Inflammatory macrophage (primary cell): ENCODE results near the gene CCDC106.
A peak's percentile ranks its signal among the peaks of the same experiment; 100 is the strongest.

Experiments used
- DNase-seq, 2 donors: peaks; one replicate each; pipeline ENCODE4 v3.0.0-alpha.2; 2020 to 2022

CCDC106 gene

DNA sequence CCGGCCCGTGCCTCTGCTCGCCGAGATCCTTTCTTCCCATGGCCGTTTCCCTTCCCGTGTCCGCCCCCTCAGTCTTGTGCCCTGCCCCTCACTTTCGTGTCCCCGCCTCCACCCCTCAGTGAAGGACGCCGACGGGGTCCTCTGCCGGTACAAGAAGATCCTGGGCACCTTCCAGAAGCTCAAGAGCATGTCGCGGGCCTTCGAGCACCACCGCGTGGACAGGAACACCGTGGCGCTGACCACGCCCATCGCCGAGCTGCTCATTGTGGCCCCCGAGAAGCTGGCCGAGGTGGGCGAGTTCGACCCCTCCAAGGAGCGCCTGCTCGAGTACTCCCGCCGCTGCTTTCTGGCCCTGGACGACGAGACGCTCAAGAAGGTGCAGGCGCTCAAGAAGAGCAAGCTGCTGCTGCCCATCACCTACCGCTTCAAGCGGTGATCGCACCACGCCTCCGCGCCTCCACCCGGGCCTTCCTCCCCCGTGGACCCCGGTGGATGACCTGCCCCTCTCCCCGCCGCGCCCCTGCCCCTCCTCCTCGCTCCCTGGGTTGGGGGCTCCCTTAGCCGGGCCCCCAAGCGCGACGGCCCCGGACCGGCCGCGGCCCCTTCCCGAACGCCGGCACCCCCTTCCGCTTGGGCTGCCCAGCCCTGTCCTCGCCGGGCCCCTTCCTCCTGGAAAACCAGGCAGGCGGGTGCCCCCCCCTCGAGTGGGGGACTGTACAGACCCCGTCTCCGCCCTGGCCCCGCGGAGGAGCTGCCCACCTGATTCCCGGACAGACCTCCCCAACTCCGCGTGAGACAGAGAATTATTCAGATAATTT lies 4.5 kb downstream of the CCDC106 start:
- no peak for DNase-seq

DNA sequence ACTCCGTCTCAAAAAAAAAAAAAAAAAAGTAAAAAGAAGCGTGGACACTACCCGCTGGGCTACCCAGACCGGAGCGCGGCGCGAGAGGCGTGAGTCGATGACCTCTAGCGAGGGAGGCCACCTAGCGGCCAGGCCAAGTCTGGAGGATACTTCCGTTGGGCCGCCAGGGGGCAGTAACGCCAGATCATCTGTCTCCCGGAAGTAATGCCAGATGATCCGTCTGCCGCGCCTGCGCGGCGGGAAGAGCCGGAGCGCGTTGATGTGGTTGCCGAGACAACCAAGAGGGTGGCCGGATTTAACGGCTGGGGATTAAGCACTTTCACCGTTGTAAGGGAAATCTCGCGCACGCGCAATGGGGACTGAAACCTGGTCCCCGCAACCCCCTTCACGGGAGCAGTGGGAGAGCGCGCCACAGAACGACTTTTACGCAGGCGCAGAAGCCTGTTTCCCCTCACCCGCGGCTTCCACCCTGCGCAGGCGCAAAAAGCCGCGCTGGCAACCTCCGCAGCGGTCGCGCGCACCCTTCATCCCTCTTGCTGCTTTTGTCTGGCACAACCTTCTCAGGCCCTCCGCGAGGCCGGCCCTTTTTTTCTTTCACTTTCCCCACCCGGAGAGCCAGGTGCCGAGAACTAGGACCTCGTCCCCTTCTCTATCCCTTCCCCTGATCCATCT lies 5.8 kb downstream of the CCDC106 start:
- DNase-seq: peak; percentile 99

DNA sequence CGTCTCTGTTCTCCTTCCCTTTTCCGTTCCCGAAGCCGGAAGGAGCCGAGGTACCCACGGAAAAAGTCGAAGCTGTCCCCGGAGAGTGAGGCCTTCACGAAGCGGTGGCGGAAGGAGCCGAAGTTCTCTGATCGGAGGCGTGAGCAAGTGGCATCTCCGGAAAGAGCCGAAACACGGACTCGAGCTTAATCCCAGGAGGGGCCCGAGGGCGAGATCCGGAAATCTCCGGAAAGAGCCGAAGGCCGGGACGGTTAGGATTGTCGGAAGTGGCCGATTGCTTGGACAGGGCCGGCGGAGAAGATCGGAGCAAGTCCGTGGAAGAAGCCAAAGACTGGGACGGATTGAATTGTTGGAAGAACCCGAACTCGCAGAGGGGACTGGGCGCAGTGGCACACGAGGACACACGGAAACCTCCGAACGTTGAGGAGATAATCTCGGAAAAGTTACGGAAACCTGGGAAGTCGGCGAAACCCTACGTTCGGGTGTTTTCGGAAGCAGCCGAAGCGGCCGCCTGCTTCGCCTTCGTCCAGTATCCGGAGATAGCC lies 6.4 kb downstream of the CCDC106 start:
- DNase-seq: peak; percentile 100

DNA sequence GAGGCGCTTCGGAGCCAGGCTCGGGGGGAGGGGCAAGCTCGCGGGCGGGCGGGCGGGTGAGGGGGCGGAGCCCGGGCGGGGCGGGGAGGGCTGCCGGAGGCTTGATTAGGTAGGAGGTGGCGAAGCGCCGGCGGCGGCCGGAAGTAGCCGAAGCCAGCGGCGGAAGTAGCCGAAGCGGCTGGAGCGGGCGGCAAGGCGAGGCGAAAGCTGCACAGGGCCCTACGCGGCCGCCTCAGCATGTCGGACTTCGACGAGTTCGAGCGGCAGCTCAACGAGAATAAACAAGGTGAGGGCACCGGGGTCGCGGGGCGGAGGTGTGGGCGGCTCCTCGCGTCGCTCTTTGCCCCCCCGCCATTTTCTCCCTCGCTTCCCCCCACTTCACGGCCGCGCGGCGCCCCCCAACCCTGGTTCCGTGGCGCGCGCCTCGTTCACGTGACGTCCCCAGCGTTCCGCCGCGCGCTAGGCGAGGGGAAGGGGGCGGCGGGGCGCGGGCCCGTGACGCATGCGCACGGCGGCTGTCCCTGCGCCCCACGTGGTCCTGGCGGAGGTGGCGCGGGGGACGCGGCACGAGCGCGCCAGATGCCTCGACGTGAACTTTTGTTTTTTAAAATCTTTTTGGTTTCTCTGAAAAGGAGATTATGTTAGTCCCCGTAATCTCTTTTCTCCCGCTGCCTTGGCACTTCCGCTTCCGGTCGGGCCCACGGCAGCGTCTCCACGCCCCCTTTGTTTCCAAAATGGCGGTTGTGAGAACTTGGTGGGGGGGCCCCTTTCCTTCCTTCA lies 7.0 kb downstream of the CCDC106 start, which contains the start of gene U2AF2:
U2AF2 (plus strand) TSS at position 168 of the 780 bp plus-strand sequence; CDS start at position 238, 70 bp downstream.
- peak; percentile 92 to 96 for DNase-seq

DNA sequence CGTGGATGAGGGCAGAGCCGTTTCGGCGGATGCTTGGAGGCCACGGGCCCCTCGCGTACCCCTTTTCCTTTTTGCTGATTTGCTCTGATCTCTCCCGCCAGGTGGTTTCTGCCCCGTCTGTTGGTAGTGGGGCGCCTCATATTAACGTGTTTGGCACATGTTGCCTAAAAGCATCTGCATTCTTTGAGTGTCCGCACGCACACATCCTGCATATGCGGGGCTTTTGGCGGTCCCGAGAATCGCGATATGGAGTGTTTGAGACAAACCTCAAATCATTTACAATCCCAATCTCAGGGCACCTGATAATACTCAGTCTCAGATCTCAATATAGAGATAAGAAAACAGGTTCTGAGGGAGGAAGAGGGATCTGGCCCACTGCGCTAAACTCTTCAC lies 7.6 kb downstream of the CCDC106 start:
- DNase-seq: no peak

DNA sequence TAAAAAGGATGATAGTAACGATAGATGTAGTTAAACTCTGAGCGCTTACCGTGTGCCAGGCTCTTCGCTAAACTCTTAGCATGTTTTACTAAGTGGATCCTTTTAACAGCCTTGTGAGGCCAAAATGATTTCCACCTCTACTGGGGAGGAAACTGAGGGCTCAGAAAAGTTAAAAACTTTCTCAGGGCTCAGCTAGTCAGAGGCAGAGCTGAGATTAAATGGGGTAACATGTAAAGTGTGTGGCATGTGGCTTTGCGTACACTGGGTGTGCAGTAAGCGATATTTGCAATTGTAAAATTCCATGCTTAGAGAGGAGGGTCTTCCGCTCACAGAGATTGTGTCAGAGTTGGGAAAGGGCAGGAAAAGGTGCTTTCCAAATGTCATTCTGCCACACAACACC lies 8.5 kb downstream of the CCDC106 start:
- no peak for DNase-seq

DNA sequence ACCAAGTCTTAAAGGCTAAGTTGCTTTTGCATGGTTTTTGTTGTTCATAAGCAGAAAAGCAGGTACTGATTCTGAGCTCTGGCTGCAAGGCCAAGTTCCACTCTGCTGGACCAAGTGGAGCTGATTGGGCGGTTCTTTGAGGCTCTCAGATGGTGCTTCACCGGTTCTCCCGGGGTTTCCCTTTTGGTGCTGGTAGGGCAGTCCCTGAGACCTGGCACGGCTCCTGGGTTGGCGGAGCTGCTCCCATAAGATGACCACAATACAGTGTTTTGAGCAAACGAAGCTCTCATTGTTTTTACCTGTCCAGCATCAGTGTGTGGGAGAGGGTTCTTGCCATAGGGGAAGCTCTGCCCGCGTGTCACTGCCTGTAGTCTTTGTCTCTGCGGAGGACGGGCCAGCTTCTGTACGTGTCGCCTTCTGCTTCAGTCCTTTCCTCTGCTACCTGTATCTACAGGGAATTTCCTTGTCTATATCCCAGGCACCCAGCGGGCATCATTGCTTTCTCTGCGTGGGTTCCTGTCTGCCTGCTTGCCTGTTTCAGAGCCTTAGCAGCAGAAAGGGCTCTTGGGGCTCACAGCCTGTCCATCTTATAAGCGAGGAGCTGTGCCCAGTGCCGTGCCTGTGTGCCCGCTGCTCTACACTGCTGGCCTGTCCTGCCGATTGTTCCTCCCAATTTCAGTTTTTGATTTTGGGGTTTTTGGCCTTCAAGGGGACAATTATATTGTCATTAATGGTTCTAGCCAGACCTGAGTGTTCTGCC lies 9.2 kb downstream of the CCDC106 start:
- no peak for DNase-seq

DNA sequence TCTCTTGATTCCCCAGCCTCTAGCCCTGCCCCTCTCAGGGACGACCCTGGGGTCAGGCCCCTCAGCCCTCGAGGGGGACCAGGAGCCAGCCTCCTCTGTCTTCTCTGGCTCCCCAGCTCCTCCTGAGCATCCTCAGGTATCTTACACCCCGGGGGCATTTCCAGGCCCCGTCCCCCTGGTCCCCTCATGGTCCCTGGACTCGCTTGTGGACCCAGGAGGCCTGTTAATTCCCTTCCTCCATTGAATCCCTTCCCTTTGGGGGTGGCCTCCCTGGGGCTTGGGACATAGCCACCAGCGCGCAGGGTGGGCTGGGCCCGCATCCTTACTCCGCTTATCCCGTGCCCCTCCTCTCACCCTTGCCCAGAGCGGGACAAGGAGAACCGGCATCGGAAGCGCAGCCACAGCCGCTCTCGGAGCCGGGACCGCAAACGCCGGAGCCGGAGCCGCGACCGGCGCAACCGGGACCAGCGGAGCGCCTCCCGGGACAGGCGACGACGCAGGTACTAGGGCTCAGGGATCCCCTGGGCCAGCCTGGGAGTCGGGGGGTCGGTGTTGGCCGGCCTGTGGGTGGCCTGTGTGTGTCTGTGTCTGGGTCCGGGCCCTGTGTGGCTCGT lies 10.9 kb downstream of the CCDC106 start:
- no peak for DNase-seq

DNA sequence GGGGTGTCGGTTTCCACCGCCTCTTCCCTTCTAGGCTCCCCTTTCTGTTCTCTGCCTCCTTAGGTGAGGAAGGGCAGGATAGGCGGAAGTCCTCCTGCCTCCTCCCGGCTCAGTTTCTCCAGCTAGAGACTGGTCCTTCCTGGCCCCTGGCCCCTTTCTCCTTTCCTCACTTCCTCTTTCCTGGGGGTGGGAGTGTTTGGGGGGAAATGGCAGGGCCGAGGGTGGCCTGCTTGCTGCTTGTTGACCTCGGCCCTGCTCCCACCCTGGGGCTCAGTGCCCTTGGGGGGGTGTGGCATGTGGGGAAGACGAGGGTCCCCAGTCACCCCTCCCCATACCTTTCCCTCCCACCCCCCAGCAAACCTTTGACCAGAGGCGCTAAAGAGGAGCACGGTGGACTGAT lies 11.8 kb downstream of the CCDC106 start:
- no peak for DNase-seq

DNA sequence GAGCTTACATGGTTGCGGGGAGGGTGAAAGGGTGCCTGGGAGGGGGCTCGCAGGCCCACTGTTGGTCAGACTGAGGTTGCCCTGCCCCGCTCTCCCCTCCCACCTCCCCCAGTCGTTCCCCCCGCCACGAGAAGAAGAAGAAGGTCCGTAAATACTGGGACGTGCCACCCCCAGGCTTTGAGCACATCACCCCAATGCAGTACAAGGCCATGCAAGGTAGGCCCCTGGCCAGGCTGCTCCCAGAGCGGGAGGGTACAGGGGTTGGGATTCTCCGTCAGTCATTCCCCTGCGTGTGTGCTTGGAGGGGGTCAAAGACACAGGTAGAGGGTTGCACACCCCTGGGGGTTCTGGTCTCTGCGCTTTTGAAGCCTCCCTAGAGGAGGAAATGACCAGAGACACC lies 12.4 kb downstream of the CCDC106 start:
- no peak for DNase-seq

DNA sequence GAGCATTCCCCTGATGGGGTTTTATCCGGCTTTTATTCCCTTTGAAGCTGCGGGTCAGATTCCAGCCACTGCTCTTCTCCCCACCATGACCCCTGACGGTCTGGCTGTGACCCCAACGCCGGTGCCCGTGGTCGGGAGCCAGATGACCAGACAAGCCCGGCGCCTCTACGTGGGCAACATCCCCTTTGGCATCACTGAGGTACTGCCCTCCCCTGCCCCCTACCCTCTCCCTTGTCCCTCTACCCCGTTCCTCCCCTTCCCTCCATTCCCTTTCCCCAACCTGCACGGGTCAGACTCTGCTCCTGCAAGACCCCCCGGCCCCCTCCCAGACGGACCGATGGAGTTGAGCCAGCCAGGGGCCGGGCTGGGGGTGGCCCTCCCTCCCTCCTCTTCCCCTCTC lies 13.0 kb downstream of the CCDC106 start:
- no peak for DNase-seq

DNA sequence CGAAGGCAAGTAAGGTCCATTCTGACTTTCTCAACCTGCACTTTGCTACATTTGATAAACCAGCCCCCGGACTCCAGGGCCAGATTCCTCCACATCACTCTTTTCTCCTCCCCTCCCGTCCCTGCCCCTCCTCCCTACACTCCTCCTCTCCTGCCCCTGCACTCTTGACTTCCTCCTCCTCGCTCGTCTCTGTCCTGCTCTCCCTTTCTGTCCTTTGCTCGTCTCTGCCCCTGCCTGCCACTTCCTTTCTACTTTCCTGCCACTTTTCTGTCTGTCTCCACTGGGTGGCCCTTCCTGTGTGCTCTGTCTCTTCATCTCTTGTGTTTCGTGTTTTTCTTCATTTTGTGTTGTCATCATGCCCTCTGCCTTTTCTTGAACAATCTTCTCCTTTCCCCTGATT lies 13.8 kb downstream of the CCDC106 start:
- DNase-seq: no peak

DNA sequence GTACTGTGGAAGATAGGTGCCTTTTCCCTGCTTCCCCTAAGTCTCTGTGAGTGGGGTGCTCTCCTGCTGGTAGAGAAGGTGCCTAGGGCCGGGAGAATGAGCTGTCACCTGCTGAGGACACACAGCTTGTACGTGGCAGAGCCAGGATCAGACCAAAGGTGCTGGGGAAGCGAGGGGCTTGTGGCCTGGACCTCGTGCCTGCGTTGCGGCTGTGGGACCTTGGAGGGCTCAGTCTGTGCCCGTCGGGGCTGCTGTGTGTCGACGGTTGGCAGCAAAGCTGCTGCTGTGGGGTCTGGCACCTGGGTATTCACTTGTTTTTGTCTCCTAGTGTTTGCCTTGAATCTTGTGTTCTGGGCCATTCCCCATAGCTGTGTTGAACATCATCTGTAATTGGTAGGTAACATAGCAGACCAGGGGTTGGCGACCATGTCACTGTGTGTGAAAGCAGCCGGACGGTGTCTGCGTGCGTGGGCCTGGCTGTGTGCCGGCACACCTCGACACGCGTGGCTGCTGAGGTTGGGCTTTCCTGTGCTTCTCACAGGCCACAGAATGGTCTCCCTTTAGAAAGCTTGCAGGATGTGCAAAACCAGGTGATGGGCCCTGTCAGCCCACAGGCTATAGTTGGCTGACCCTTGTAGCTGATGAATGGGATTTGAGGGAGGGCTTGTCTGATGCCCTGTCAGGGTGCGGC lies 16.0 kb downstream of the CCDC106 start:
- no peak for DNase-seq

DNA sequence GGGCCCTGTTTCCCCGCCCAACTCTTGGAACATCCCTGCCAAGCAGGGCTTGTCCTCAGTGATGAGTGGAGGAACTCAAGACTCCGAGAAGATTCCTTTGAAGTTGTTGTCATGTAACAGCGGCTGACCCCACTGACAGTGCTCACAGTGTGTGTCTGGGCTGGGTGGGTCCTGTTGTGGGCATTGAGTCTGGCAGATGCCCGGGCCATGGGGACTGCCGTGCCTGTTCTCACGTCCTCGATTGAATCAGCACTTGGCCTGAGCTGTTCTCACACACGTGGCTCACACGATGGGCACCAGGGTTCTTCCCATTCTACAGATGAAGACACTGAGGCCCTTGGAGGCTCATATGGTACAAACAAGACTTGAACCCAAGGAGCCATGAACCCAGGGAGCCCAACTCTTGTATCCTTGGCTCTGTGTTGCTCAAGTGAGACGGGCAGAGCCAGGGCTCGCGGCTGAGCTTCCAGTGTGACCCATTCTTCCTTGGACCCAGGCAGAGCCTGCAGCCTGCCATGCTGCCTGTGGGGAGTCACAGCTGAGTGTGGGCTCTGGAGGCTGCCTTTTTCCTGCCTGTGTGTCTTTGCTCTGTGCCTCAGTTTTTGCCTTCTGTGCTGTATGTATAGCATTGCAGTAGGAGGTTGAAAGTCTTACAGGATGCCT lies 18.5 kb downstream of the CCDC106 start:
- DNase-seq: no peak

DNA sequence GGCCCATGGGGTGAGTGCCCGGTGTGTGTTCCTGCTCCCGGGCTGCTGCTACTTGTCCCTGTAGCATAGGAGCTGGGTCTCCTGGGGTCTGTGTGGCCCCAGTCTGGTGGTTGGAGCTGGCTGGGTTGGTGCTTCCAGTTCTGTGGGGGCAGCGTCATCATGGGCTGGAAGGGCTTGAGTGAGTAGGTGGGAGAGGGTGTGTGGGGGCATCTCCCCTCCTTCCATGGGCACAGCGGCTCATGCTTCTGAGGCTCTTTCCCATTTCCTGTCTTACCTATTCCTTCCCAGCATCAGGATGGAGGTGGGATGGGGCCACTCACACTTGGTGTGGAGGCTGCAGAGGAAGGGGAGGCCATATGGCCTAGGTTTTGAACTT lies 19.0 kb downstream of the CCDC106 start:
- no peak for DNase-seq

DNA sequence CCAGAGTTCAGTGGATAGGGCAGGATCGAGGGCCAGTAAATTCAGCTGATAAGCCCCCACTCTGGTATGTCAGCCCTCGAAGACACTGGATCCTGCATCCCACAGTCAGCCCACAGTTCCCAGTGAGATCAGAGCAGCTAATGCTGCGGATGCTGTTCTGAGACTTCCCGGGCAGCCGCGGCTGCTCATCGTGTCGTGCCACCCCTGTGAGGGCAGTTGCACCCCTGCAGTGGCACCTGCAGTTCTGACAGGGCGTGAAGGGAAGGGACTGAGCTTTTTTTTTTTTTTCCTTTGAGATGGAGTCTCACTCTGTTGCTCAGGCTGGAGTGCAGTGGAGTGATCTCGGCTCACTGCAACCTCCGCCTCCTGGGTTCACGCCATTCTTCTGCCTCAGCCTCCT lies 19.5 kb downstream of the CCDC106 start:
- no peak for DNase-seq

DNA sequence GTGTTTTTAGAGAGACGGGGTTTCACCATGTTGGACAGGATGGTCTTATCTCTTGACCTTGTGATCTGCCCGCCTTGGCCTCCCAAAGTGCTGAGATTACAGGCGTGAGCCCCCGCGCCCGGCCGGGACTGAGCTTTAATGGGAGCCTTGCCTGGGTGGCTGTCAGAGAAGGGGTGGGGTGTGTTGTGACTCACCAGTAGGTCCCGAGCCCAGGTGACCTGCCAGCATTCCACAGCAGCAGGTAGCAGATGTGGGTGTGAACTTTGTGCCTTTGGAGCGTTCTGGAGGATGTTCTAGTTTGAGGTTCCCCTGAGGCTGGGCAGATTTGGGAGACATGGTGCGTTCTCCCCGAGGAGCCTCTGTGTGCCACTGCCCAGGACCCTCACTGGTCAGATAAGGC lies 19.9 kb downstream of the CCDC106 start:
- no peak for DNase-seq

DNA sequence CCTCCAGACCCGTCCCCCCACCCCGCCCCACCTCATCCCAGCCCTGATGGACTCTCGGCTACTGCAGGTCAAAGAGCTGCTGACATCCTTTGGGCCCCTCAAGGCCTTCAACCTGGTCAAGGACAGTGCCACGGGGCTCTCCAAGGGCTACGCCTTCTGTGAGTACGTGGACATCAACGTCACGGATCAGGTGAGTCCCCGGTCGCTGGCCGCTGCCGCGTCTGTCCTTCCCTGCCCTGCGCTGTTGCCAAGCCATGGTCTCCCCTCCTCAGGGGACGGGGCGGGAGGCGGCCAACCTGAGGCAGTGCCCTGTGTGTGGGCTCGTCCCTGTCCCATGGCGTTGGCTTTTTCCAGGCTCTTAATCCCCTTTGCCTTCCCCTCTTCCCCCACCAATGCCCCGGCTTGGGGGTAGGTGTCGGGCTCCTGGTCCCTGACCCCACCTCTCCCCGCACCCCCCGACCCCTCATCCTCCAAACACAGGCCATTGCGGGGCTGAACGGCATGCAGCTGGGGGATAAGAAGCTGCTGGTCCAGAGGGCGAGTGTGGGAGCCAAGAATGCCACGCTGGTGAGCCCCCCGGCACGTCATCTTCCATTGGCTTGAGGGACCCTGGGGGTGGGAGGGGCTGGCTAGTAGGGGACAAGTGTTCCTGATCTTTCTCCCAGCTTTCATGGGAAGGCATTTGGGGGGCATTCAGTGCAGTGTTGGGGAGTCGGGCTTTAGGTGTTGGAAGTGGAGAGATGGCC lies 20.8 kb downstream of the CCDC106 start:
- DNase-seq: no peak

DNA sequence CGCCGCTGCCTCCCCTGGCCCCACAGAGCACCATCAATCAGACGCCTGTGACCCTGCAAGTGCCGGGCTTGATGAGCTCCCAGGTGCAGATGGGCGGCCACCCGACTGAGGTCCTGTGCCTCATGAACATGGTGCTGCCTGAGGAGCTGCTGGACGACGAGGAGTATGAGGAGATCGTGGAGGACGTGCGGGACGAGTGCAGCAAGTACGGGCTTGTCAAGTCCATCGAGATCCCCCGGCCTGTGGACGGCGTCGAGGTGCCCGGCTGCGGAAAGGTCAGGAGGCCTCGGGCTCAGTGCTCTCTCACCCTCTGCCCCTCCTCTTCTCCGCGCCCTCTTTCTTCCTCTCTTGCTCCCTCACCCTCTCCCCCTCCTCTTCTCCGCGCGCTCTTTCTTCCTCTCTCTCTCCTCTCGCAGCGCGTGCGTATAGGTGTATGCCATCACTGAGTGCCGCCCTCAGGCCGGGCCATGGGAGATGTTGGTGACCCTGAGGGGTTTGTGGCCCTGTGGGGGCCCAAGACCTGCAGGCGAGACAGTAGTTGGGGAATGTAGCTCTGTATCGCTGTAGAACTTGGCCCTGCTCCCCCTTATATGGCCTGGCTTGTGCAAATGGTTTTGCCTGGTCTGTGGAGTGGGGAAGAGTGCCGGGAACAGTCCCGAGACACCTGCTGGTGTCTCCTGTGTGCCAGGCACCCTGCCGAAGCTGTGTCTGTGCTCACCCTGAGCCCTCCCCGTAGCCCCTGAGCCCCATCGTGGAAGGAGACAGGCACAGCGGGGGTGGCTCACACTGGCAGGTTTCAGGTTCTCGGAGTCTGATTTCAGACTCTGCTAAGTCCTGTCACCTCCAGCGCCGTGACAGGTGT lies 21.6 kb downstream of the CCDC106 start:
- DNase-seq: no peak
